Omental fat pad (tissue), 4 donors: ENCODE results near the gene RPRD1B. TPM values are rescaled to one million over a fixed set of nuclear protein-coding genes. Genes with fewer than 3 reads are reported as not detected.

Experiments used
- ATAC-seq: fragments of 150-250 bp; one replicate; pipeline ENCODE4 v1.9.1; 2016; ENCODE audit warnings: mild to moderate bottlenecking, moderate library complexity; ENCODE audit not compliant: low FRiP score
- DNase-seq: peaks from one replicate; pipeline ENCODE4 v3.0.0-alpha.2; 2019; ENCODE audit warnings: low spot score
- total RNA-seq, 4 donors: library from RNA; depleted of rRNA; stranded (reverse); fragments of >200 nt; gene quantifications; one replicate each; pipeline ENCODE4 v1.1.0, GENCODE V29; 2016
- TF ChIP-seq, protein P1 (sequence below), 3 donors: fragments of 450-650 bp; IDR thresholded peaks; one replicate each; pipeline ENCODE4 v1.5.1; 2016 to 2017; ENCODE audit warnings: antibody characterized with exemption in 3 of 3, mild to moderate bottlenecking in 3 of 3, moderate library complexity in 2 of 3

The RPRD1B gene
- total RNA-seq, 4 donors from 2014 or later = 24.1 to 33.5 (median 28.2) TPM

DNA sequence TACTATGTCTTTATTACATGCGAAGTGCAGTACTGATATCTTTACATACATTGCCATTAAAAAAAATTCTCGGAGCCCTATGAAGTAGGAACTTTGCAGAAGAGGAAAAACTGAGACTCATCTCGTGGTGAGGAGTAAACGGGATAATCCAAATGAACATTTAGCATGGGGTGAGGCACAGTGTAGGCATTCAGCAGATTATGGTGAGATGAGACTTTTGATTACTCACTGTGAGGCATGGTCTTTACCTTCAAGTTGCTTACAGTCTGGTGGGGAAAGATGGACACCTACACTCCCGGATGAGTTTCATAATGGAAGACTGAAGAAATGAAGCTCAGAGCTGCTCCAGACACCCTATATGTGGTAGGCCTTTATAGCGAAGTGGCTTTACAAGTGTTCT, 1.4 kb downstream of the RPRD1B start:
- DNase-seq (no peak), ATAC-seq (no peak)
- TF ChIP-seq, protein P1, sequence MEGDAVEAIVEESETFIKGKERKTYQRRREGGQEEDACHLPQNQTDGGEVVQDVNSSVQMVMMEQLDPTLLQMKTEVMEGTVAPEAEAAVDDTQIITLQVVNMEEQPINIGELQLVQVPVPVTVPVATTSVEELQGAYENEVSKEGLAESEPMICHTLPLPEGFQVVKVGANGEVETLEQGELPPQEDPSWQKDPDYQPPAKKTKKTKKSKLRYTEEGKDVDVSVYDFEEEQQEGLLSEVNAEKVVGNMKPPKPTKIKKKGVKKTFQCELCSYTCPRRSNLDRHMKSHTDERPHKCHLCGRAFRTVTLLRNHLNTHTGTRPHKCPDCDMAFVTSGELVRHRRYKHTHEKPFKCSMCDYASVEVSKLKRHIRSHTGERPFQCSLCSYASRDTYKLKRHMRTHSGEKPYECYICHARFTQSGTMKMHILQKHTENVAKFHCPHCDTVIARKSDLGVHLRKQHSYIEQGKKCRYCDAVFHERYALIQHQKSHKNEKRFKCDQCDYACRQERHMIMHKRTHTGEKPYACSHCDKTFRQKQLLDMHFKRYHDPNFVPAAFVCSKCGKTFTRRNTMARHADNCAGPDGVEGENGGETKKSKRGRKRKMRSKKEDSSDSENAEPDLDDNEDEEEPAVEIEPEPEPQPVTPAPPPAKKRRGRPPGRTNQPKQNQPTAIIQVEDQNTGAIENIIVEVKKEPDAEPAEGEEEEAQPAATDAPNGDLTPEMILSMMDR (IDR thresholded peaks at IDR 0.05) = no peak

DNA sequence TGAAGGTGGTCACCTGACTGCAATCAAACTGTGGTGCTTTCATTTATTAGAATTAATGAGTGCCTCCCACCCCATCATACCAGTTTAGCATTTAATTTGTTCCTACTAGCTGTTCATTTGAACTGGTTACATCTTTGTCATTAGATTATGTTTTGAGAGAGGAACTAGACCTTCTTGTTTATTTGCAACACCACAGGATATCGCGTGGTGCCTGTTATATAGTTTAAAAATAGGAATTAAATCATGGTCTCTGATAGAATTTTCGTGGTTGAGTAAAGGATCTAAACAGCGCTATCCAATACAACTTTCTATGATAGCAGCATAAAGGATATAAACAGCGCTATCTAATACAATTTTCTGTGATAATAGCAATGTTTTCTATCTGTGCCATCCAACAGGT, 2.8 kb downstream of the RPRD1B start:
- DNase-seq (no peak), ATAC-seq (no peak)
- TF ChIP-seq, protein P1 (IDR thresholded peaks at IDR 0.05) = no peak

DNA sequence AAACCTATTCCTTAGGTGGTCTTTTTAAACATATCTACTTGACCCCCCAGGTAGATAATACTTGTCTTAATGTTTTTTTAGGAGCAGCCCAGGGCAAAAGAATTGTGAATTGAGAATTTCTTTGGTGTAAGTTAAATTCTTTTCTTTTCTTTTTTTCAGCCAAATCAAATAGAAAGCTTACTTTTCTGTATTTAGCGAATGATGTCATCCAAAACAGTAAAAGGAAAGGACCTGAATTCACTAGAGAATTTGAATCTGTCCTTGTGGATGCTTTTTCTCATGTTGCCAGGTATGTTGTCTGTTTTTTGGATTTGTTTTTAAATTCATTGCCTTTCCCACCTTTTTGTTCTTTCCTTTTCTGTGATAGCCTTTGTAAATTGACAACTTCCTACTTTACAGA, 6.7 kb downstream of the RPRD1B start:
- ATAC-seq (no peak), DNase-seq (no peak)
- TF ChIP-seq, protein P1 (IDR thresholded peaks at IDR 0.05) = no peak

DNA sequence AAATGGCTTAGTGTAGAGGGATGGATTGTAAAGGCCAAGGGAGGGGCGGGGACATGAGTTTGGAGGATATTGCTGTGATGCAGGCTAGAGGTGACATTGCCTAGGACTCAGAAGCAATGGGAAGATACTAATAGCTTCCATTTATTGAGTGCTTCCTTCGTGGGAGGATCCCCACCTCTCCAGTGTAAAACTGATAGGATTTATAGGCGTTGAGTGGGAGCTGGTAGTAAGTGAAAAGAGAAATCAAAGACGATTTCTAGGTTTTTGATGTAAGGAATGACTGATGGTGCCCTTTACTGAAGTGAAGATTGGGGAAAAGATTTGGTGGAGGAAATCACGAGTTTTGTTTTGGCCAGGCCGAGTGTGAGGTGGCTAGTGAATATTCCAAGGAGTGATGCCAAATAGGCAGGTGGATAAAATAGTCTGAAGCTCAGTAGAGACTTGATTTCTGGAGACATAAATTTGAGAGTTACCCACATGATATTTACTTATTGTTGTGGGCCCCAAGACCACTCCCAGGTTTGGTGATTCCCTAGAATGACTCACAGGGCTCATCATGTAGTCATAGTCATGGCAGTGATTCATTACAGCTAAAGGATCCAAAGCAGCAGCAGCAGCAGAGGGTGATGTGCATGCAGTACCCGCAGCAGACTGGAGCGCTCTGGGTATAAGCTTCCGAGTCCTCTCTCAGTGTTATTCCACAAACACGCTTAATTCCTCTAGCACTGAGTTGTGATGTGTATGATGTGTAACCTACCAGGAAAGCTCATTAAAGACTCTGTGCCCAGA, 10.2 kb downstream of the RPRD1B start:
- peak; percentile 93 for ATAC-seq
- DNase-seq = no peak
- TF ChIP-seq, protein P1 (IDR thresholded peaks at IDR 0.05) = no peak

DNA sequence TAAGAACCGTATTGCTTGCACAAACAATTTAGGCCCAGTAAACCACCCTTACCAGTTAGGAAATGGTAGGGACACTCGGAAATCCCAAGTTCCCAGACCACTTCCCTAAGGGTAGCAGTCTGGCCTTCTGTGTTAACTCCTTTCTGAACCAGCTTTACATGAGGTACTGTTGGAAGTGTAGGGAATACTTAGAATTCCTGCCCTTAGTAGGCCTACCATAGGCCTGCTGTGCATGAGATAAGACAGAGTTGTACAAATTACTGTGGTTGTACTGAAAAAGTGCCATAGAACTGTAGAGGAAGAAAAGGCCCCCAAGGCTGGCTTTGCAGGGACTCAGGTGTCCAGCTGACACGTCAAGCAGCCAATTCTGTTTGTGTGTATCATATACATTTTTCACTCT, 11.1 kb downstream of the RPRD1B start:
- DNase-seq (no peak), ATAC-seq (no peak)
- TF ChIP-seq, protein P1 (IDR thresholded peaks at IDR 0.05) = no peak

DNA sequence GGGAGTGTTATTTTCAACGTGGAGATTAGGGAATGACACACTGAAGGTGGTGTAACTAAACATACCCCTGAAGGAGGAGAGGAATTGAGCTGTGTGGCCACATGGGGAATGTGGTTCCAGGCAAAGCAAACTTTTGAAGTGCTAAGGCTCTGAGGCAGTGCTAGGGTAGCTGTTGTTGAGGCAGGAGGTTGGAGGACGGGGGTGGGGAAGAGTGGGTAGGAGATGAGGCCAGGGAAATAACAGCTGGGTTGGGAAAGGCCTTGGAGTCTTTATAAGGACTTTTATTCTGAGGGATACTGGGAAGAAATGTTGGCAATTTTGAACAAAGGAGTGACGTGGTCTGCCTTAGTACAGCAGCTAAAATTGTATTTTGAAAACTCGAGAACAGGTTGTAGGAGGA, 13.0 kb downstream of the RPRD1B start:
- DNase-seq (no peak), ATAC-seq (no peak)
- TF ChIP-seq, protein P1 (IDR thresholded peaks at IDR 0.05) = no peak

DNA sequence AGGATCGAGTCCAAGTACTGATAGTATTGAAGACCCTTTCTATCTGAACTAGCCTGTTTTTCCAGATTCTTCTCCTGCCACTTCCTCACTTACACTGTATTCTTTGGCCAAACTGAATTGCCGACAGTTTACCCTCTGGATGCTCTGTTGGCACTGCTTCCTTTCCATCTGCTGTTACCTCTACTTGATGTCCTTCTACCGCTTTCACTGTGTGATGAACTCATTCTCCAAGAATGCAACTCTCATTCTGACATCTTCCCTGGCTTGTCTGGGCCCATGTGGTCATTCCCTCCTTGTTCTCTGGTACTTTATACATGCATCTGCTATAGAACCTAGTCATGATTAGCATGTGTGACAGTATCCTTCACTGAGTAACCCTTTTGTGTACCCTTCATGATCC, 16.3 kb downstream of the RPRD1B start:
- no peak for ATAC-seq
- TF ChIP-seq, protein P1 (IDR thresholded peaks at IDR 0.05) = no peak
- no peak for DNase-seq
